Neural cell (in vitro differentiated cells): Measurements from ENCODE around the gene FGB. TPM values are rescaled to one million over a fixed set of nuclear protein-coding genes. Genes with fewer than 3 reads are reported as not detected.

Experiments
- H2AFZ ChIP-seq: fragments of 200-600, 300-800 bp; sonication (generic), shearing (Covaris generic); 2 replicates; pipeline ENCODE4 v1.6.0; 2014; ENCODE audit warnings: low read depth, mild to moderate bottlenecking, antibody characterized with exemption, low read length, moderate library complexity
- H3F3A ChIP-seq: fragments of 200-600 bp; shearing (Covaris generic); 2 replicates; pipeline ENCODE4 v1.6.1; 2016; ENCODE audit warnings: mild to moderate bottlenecking, moderate library complexity, mixed read lengths, antibody characterized with exemption, low read length; ENCODE audit not compliant: insufficient read depth, poor library complexity, severe bottlenecking
- H3K27ac ChIP-seq: fragments of 200-600, 300-800 bp; sonication (generic), shearing (Covaris generic); 2 replicates; pipeline ENCODE4 v1.5.1; 2014; ENCODE audit warnings: mild to moderate bottlenecking, low read length, moderate library complexity
- H3K27me3 ChIP-seq: fragments of 300-800, 200-600 bp; sonication (generic), shearing (Covaris generic); 2 replicates; pipeline ENCODE4 v1.6.0; 2014; ENCODE audit warnings: mild to moderate bottlenecking, low read depth, low read length, moderate library complexity; ENCODE audit not compliant: insufficient read depth
- H3K36me3 ChIP-seq: fragments of 300-800, 200-600 bp; sonication (generic), shearing (Covaris generic); 2 replicates; pipeline ENCODE4 v1.5.1; 2014; ENCODE audit warnings: mild to moderate bottlenecking, antibody characterized with exemption, low read length, moderate library complexity; ENCODE audit not compliant: insufficient read depth
- H3K4me2 ChIP-seq: fragments of 300-800, 200-600 bp; sonication (generic), shearing (Covaris generic); 2 replicates; pipeline ENCODE4 v1.6.0; 2014; ENCODE audit warnings: mild to moderate bottlenecking, low read length
- H3K4me3 ChIP-seq: fragments of 300-800, 200-600 bp; sonication (generic), shearing (Covaris generic); 2 replicates; pipeline ENCODE4 v1.5.1; 2014; ENCODE audit warnings: mild to moderate bottlenecking, low read length, moderate library complexity
- H3K79me2 ChIP-seq: fragments of 200-600 bp; shearing (Covaris generic); replicated peaks from 2 replicates; pipeline ENCODE4 v1.6.0; 2014; ENCODE audit warnings: mild to moderate bottlenecking, low read length, moderate library complexity; ENCODE audit not compliant: insufficient read depth
- H3K9ac ChIP-seq: fragments of 300-800, 200-600 bp; sonication (generic), shearing (Covaris generic); 2 replicates; pipeline ENCODE4 v1.6.1; 2016; ENCODE audit warnings: mild to moderate bottlenecking, low read length, mixed read lengths
- H3K9me2 ChIP-seq: fragments of 200-600 bp; shearing (Covaris generic); 2 replicates; pipeline ENCODE4 v1.6.1; 2016; ENCODE audit warnings: mild to moderate bottlenecking, low read length, mixed read lengths; ENCODE audit not compliant: insufficient read depth
- H3K9me3 ChIP-seq: fragments of 200-600, 300-800 bp; sonication (generic), shearing (Covaris generic); 2 replicates; pipeline ENCODE4 v1.6.1; 2016; ENCODE audit warnings: mild to moderate bottlenecking, mixed run types, low read length, moderate library complexity, mixed read lengths
- H4K20me1 ChIP-seq: fragments of 200-600 bp; shearing (Covaris generic); 2 replicates; pipeline ENCODE4 v1.6.1; 2016; ENCODE audit warnings: mild to moderate bottlenecking, mixed run types; ENCODE audit not compliant: insufficient read depth
- EP300 ChIP-seq: fragments of 450-650 bp; conservative IDR thresholded peaks from 2 replicates; pipeline ENCODE4 v1.6.1; 2014; ENCODE audit warnings: antibody characterized with exemption, mild to moderate bottlenecking, moderate library complexity; ENCODE audit not compliant: poor library complexity, severe bottlenecking
- EZH2 ChIP-seq: fragments of 200-600, 300-800 bp; shearing (Covaris generic), sonication (generic); IDR thresholded peaks from 2 replicates; pipeline ENCODE4 v1.6.1; 2014; ENCODE audit warnings: antibody characterized with exemption, low read length, borderline replicate concordance, mild to moderate bottlenecking; ENCODE audit not compliant: insufficient read depth, poor library complexity, severe bottlenecking
- MXI1 ChIP-seq: fragments of 450-650 bp; conservative IDR thresholded peaks from 2 replicates; pipeline ENCODE4 v1.6.1; 2014; ENCODE audit warnings: antibody characterized with exemption, mild to moderate bottlenecking; ENCODE audit not compliant: poor library complexity, severe bottlenecking
- POLR2AphosphoS5 ChIP-seq: IDR thresholded peaks from 2 replicates; pipeline ENCODE4 v1.6.1; 2012
- RAD21 ChIP-seq: fragments of 450-650 bp; conservative IDR thresholded peaks from 2 replicates; pipeline ENCODE4 v1.6.1; 2014; ENCODE audit warnings: antibody characterized with exemption, mild to moderate bottlenecking, moderate library complexity
- SMC3 ChIP-seq: fragments of 450-650 bp; conservative IDR thresholded peaks from 2 replicates; pipeline ENCODE4 v1.6.1; 2014; ENCODE audit warnings: antibody characterized with exemption, mild to moderate bottlenecking, moderate library complexity; ENCODE audit not compliant: poor library complexity
- TAF1 ChIP-seq: IDR thresholded peaks from 2 replicates; pipeline ENCODE4 v1.6.1; 2012; ENCODE audit warnings: low read depth
- polyA plus RNA-seq: library from polyadenylated mRNA; depleted of rRNA; stranded (reverse); fragments of >200 nt; gene quantifications from 2 replicates; pipeline ENCODE4 v1.2.3, GENCODE V29; 2014
- TF ChIP-seq, protein P1 (sequence below): fragments of 450-650 bp; IDR thresholded peaks from 2 replicates; pipeline ENCODE4 v1.5.1; 2014; ENCODE audit warnings: antibody characterized with exemption, mild to moderate bottlenecking, moderate library complexity; ENCODE audit not compliant: poor library complexity, severe bottlenecking
- TF ChIP-seq, protein P2 (sequence below): IDR thresholded peaks from 2 replicates; pipeline ENCODE4 v1.6.1; 2012; ENCODE audit warnings: borderline replicate concordance

FGB gene
- polyA plus RNA-seq, 1 donor from 2014 or later = not detected

DNA sequence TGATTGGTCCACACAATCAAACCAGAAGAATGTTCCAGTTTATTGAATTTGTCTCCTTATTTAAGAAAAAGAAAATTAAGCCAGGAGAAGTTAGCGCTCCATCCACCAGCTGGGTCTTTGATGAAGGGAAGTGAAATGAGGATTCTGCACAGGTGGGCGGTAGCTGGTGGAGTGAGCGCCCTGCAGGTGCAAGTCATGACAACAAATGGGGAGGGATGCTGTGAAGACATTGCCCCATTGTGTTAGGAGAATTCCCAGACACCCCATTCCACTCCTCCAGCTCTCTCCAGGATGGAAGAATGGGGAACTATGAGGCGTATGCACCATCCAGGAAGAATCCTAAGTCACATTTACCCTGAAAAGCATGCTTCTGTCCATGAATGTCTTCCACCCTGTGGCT is 35.5 kb upstream of the FGB start:
- Histone ChIP-seq H3K4me3 (no peak overlapping the region), H3K36me3 (no peaks in the 10 kb centered on the region), H3K9ac (no peak overlapping the region), H2AFZ (no peak overlapping the region), H3K9me2 (no peaks in the 10 kb centered on the region), H3K27me3 (no peaks in the 10 kb centered on the region), H3K9me3 (no peaks in the 10 kb centered on the region), H3F3A (no peaks in the 10 kb centered on the region), H3K79me2 (no peaks in the 10 kb centered on the region), H3K27ac (no peak overlapping the region), H4K20me1 (no peaks in the 10 kb centered on the region), H3K4me2 (no peak overlapping the region)
- no peak for TF ChIP-seq EZH2
- no peak for TF ChIP-seq EP300
- TF ChIP-seq, protein P1, sequence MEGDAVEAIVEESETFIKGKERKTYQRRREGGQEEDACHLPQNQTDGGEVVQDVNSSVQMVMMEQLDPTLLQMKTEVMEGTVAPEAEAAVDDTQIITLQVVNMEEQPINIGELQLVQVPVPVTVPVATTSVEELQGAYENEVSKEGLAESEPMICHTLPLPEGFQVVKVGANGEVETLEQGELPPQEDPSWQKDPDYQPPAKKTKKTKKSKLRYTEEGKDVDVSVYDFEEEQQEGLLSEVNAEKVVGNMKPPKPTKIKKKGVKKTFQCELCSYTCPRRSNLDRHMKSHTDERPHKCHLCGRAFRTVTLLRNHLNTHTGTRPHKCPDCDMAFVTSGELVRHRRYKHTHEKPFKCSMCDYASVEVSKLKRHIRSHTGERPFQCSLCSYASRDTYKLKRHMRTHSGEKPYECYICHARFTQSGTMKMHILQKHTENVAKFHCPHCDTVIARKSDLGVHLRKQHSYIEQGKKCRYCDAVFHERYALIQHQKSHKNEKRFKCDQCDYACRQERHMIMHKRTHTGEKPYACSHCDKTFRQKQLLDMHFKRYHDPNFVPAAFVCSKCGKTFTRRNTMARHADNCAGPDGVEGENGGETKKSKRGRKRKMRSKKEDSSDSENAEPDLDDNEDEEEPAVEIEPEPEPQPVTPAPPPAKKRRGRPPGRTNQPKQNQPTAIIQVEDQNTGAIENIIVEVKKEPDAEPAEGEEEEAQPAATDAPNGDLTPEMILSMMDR = no peak

DNA sequence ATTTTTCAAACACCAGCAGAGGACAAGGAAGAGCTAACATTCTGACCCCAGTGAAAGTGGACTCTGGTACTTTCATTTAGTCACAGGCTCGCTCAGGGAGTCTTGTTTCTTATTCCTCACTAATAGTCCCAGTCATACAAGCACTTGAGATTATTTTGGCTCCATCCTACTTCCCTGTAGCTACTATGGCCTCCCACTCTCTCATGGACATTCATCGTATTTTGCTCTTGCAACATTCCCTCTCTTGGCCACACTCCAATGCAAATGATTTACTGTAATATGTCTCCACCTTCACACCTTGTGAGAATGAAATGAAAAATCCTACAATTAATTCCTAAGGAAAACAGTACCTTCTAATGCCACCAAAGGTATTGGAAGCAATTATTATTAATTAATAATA is 33.9 kb upstream of the FGB start:
- H3K9me2 ChIP-seq = no peaks in the 10 kb centered on the region
- H4K20me1 ChIP-seq = no peaks in the 10 kb centered on the region
- H3K27me3 ChIP-seq = no peaks in the 10 kb centered on the region
- H3K27ac ChIP-seq = no peak overlapping the region
- no peak overlapping the region for H2AFZ ChIP-seq
- H3K4me2 ChIP-seq = no peak overlapping the region
- H3K9me3 ChIP-seq = no peaks in the 10 kb centered on the region
- TF ChIP-seq MXI1 (no peak), EP300 (no peak), EZH2 (no peak), RAD21 (no peak), POLR2AphosphoS5 (no peak), SMC3 (no peak), TAF1 (no peak)
- TF ChIP-seq, protein P1 = no peak
- TF ChIP-seq, protein P2, sequence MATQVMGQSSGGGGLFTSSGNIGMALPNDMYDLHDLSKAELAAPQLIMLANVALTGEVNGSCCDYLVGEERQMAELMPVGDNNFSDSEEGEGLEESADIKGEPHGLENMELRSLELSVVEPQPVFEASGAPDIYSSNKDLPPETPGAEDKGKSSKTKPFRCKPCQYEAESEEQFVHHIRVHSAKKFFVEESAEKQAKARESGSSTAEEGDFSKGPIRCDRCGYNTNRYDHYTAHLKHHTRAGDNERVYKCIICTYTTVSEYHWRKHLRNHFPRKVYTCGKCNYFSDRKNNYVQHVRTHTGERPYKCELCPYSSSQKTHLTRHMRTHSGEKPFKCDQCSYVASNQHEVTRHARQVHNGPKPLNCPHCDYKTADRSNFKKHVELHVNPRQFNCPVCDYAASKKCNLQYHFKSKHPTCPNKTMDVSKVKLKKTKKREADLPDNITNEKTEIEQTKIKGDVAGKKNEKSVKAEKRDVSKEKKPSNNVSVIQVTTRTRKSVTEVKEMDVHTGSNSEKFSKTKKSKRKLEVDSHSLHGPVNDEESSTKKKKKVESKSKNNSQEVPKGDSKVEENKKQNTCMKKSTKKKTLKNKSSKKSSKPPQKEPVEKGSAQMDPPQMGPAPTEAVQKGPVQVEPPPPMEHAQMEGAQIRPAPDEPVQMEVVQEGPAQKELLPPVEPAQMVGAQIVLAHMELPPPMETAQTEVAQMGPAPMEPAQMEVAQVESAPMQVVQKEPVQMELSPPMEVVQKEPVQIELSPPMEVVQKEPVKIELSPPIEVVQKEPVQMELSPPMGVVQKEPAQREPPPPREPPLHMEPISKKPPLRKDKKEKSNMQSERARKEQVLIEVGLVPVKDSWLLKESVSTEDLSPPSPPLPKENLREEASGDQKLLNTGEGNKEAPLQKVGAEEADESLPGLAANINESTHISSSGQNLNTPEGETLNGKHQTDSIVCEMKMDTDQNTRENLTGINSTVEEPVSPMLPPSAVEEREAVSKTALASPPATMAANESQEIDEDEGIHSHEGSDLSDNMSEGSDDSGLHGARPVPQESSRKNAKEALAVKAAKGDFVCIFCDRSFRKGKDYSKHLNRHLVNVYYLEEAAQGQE = no peak
- H3F3A ChIP-seq = no peaks in the 10 kb centered on the region
- no peak overlapping the region for H3K9ac ChIP-seq
- H3K79me2 ChIP-seq = no peaks in the 10 kb centered on the region
- H3K4me3 ChIP-seq = no peak overlapping the region
- H3K36me3 ChIP-seq = no peaks in the 10 kb centered on the region
